ENCODE measurements around the gene KPNA1. TPM values are rescaled to one million over a fixed set of nuclear protein-coding genes. Genes with fewer than 3 reads are reported as not detected.

KPNA1 gene
- total and polyA plus RNA-seq, 2 of the 13 experiments (the other 11 are each of a cell fraction or from before 2014, with no cell fraction given), result 15.4 to 30.0 TPM

- Histone ChIP-seq H2AFZ (ENCODE audit: low read length) (no peak overlapping the region), H3K9me3 (ENCODE audit: low read length) (no peaks in the 10 kb centered on the region), H3K4me1 (ENCODE audit: insufficient read depth, low read length) (no peaks in the 10 kb centered on the region), H4K20me1 (ENCODE audit: insufficient read depth, low read length) (peaks cover 4% of the 10 kb centered on the region), H3K4me3 (replicated peaks in 1 of 3; ENCODE audit: insufficient read depth in 1 of 3, low read depth in 2 of 3, low read length in 3 of 3) (no peak overlapping the region), H3K9ac (ENCODE audit: insufficient read depth, low read depth, low read length) (no peak overlapping the region), H3K36me3 (replicated peaks in 1 of 2; ENCODE audit: control insufficient read depth in 1 of 2, insufficient read depth in 2 of 2, low read length in 2 of 2) (peaks cover 20 to 75% of the 10 kb centered on the region in 2 experiments), H3K27me3 (ENCODE audit: control insufficient read depth in 1 of 2, insufficient read depth in 2 of 2, low read length in 2 of 2) (no peaks in the 10 kb centered on the region), H3K4me2 (ENCODE audit: low read depth, low read length) (no peak overlapping the region), H3K27ac (ENCODE audit: extremely low read length, insufficient read depth, low read length) (no peak overlapping the region), H3K79me2 (ENCODE audit: insufficient read depth, low read length) (peaks cover 19% of the 10 kb centered on the region)
- WGBS (ENCODE audit: low lambda C conversion rate), result 100% methylated on average over 3 of the region's 3 CpGs
- BruUV-seq (replicated peaks), result no TSS peak
- ATAC-seq (no peak), DNase-seq (ENCODE audit: low spot score) (no peak), FAIRE-seq (no peak)
- TF ChIP-seq PHF5A (CRISPR knock-in tag; IDR thresholded peaks at IDR 0.05; ENCODE audit: low read depth, unreplicated experiment) (no peak), MLLT10 (CRISPR knock-in tag; IDR thresholded peaks at IDR 0.05) (no peak), ZNF878 (CRISPR knock-in tag; IDR thresholded peaks at IDR 0.05) (no peak), SNAI1 (CRISPR knock-in tag; IDR thresholded peaks at IDR 0.05; ENCODE audit: borderline replicate concordance) (no peak), SP4 (CRISPR knock-in tag; IDR thresholded peaks at IDR 0.05) (no peak), ZUFSP (CRISPR knock-in tag; IDR thresholded peaks at IDR 0.05; ENCODE audit: borderline replicate concordance) (no peak), NFKB2 (CRISPR knock-in tag; IDR thresholded peaks at IDR 0.05; ENCODE audit: borderline replicate concordance) (no peak), HNF4G (IDR thresholded peaks at IDR 0.05; ENCODE audit: borderline replicate concordance, low read depth, low read length) (no peak), HNF4G (CRISPR knock-in tag; IDR thresholded peaks at IDR 0.05; ENCODE audit: borderline replicate concordance, low read depth) (no peak), E2F1 (CRISPR knock-in tag; IDR thresholded peaks at IDR 0.05) (no peak), KDM5B (CRISPR knock-in tag; IDR thresholded peaks at IDR 0.05; ENCODE audit: borderline replicate concordance) (no peak), ESRRA (CRISPR knock-in tag; IDR thresholded peaks at IDR 0.05; ENCODE audit: low read depth) (no peak), NBN (conservative IDR thresholded peaks at IDR 0.05) (no peak), IRX3 (CRISPR knock-in tag; IDR thresholded peaks at IDR 0.05; ENCODE audit: borderline replicate concordance, low read depth) (no peak), JUN (CRISPR knock-in tag; IDR thresholded peaks at IDR 0.05) (no peak), CENPX (CRISPR knock-in tag; IDR thresholded peaks at IDR 0.05) (no peak)
- POLR2A ChIA-PET, result interaction anchor here (1.7 kb wide), 1 partner anchor 11 kb away, joined by 4 read pairs; the partner anchor contains the start of gene WDR5B
- CTCF ChIA-PET (ENCODE audit: low intra/inter-chr PET ratio, low total read pairs), result no interaction called here
- in situ Hi-C loops (cut with HindIII; ENCODE audit: extremely low pct_ligation_motif_present, low pct_unique_long_range_greater_than_20kb) (no loop called here), intact Hi-C loops (cut with micrococcal nuclease; ENCODE audit: unreplicated experiment) (no loop called here)
Measured at GRCh38 chr3:122405015-122405414, 109.7 kb downstream of the KPNA1 start.

Measured in HepG2 (cell line).